NAMALWA (cell line): ENCODE measurements around the gene ATOH7.
"Not testable (repeated sequence)": the region's sequence is repeated elsewhere in the genome, so short reads cannot be mapped to it uniquely, and the experiment has no call there.

Experiments
- DNase-seq: peaks from one replicate; pipeline ENCODE4 v3.0.0-alpha.2; 2015; ENCODE audit warnings: low spot score

Gene ATOH7

GRCh38 chr10:68231817-68232251 is at the start of gene ATOH7:
TSS of gene ATOH7 (minus strand) at chr10:68232113. CDS start at chr10:68231677, 436 bp downstream.
- DNase-seq, result no peak

- DNase-seq, result no peak
Measured at GRCh38 chr10:68280758-68281157, 48.8 kb upstream of the ATOH7 start.

GRCh38 chr10:68278906-68279753 is 47.2 kb upstream of the ATOH7 start:
- DNase-seq, result not testable (repeated sequence)

- DNase-seq, result not testable (repeated sequence)
Measured at GRCh38 chr10:68277814-68278213, 45.9 kb upstream of the ATOH7 start.

GRCh38 chr10:68276224-68276623 is 44.3 kb upstream of the ATOH7 start:
- DNase-seq, result no peak

- DNase-seq, result no peak
Measured at GRCh38 chr10:68275600-68276126, 43.8 kb upstream of the ATOH7 start.

- no peak for DNase-seq
Measured at GRCh38 chr10:68272833-68273232, 40.9 kb upstream of the ATOH7 start.

GRCh38 chr10:68271196-68271882 is 39.4 kb upstream of the ATOH7 start:
- no peak for DNase-seq

GRCh38 chr10:68269562-68270290 is 37.8 kb upstream of the ATOH7 start:
- no peak for DNase-seq

GRCh38 chr10:68261132-68261856 is 29.4 kb upstream of the ATOH7 start:
- no peak for DNase-seq

GRCh38 chr10:68253346-68253745 is 21.4 kb upstream of the ATOH7 start:
- DNase-seq, result no peak

GRCh38 chr10:68251625-68252495 is 19.9 kb upstream of the ATOH7 start:
- DNase-seq, result no peak

GRCh38 chr10:68251151-68251550 is 19.2 kb upstream of the ATOH7 start:
- DNase-seq, result no peak

GRCh38 chr10:68249297-68249696 is 17.4 kb upstream of the ATOH7 start:
- DNase-seq, result no peak

GRCh38 chr10:68247931-68248330 is 16.0 kb upstream of the ATOH7 start:
- DNase-seq, result no peak

- not testable (repeated sequence) for DNase-seq
Measured at GRCh38 chr10:68246397-68246796, 14.5 kb upstream of the ATOH7 start.

- no peak for DNase-seq
Measured at GRCh38 chr10:68242051-68242450, 10.1 kb upstream of the ATOH7 start.

- DNase-seq, result no peak
Measured at GRCh38 chr10:68239596-68240150, 7.8 kb upstream of the ATOH7 start.

GRCh38 chr10:68239069-68239468 is 7.2 kb upstream of the ATOH7 start:
- DNase-seq, result no peak

GRCh38 chr10:68238371-68238770 is 6.5 kb upstream of the ATOH7 start:
- no peak for DNase-seq
